IPS-18c (cell line): Measurements from ENCODE around the gene SENP6.
"Not testable (repeated sequence)": the region's sequence is repeated elsewhere in the genome, so short reads cannot be mapped to it uniquely, and the experiment has no call there.

ENCODE experiments used
- H3K4me3 ChIP-seq: 2 replicates; pipeline ENCODE4 v1.7.0; 2013; ENCODE audit warnings: low read depth, mild to moderate bottlenecking, low read length, moderate library complexity; ENCODE audit not compliant: insufficient read depth
- H3K9me3 ChIP-seq: one replicate; pipeline ENCODE4 v1.6.1; 2013; ENCODE audit warnings: mild to moderate bottlenecking, low read length, moderate library complexity; ENCODE audit not compliant: control insufficient read depth, insufficient read depth

SENP6 gene

DNA sequence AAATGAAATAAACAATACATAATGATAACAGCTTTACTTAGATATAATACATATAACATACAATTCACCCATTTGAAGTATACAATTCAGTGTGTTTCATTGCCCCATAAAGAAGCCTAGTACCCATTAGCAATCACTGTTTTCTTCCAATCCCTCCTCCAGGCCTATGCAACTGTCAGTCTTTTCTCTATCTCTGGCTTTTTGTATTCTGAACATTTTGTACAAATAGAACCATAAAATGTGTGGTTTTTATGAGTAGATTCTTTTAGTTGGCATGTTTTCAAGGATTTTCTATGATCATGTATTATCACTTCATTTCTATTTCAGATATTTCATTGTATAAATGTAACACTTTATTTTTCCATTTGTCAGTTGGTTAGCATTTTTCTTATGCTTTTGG, 92.7 kb downstream of the SENP6 start:
- Histone ChIP-seq H3K9me3 (no peaks in the 10 kb centered on the region), H3K4me3 (no peak overlapping the region)

DNA sequence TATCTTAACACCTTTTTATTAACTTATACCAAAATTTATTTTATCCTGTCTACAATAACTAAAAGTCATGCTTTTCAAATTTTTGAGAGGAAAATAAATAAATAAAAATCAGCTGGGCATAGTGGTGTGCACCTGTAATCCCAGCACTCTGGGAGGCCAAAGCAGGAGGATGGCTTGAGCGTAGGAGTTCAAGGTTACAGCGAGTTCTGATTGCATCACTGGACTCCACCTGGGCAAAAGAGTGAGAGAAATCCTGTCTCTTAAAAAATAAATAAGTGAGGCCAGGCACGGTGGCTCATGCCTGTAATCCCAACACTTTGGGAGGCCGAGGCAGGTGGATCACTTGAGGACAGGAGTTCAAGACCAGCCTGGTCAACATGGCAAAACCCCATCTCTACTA, 106.7 kb downstream of the SENP6 start:
- H3K4me3 ChIP-seq = not testable (repeated sequence)

GRCh38 chr6:75711173-75711572, 109.5 kb downstream of the SENP6 start:
- Histone ChIP-seq H3K4me3 (no peak overlapping the region), H3K9me3 (no peaks in the 10 kb centered on the region)

More for the DNA sequence above, 106.7 kb downstream of the SENP6 start:
- H3K9me3 ChIP-seq = not testable (repeated sequence)

DNA sequence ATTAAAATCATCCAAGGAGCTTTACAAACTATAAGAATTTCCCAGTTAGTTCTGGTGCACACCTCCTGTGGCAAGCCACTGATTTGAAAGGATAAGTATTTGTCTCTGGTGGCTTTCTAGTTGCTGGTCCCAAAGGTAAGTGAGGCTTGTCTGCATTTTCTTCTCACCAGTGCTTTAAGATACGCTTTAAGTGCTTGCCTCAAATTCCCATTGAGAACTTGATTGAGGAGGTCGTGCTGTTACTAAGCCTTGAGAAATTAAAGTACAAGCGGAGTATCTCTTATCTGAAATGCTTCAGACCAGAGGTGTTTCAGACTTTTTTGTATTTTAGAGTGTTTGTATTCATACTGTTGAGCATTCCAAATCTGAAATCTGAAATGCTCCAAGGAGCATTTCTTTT, 117.5 kb downstream of the SENP6 start:
- H3K9me3 ChIP-seq = no peaks in the 10 kb centered on the region
- no peak overlapping the region for H3K4me3 ChIP-seq

GRCh38 chr6:75723382-75723781, 121.7 kb downstream of the SENP6 start:
- Histone ChIP-seq H3K9me3 (no peaks in the 10 kb centered on the region), H3K4me3 (no peak overlapping the region)

DNA sequence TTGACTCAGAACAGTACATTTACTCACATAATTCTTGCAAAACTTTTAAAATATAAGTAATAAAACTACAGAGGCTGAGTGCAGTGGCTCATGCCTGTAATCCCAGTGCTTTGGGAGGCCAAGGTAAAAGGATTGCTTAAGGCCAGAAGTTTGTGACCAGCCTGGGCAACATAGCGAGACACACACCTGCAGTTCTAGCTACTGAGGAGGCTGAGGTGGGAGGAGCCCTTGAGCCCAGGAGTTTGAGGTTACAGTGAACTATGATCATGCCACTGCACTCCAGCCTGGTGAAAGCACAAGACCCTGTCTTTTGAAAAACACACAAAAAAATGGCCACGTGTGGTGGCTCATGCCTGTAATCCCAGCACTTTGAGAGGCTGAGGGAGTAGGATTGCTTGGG, 125.5 kb downstream of the SENP6 start:
- Histone ChIP-seq H3K4me3 (no peak overlapping the region), H3K9me3 (no peaks in the 10 kb centered on the region)

DNA sequence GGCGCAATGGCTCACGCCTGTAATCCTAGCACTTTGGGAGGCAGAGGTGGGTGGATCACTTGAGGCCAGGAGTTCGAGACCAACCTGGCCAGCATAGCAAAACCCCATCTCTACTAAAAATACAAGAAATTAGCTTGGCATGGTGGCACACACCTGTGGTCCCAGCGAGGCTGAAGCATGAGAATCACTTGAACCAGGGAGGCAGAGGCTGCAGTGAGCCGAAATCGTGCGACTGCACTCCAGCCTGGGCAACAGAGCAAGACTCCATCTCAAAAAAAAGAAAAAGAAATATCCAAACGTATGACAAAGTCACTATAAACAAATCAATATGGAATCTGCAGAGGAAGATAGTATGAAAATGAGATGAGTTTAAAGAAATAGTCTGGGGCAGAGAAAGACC, 129.3 kb downstream of the SENP6 start:
- not testable (repeated sequence) for H3K9me3 ChIP-seq, H3K4me3 ChIP-seq

GRCh38 chr6:75735491-75736186, 134.0 kb downstream of the SENP6 start:
- H3K9me3 ChIP-seq = no peaks in the 10 kb centered on the region
- H3K4me3 ChIP-seq = no peak overlapping the region

DNA sequence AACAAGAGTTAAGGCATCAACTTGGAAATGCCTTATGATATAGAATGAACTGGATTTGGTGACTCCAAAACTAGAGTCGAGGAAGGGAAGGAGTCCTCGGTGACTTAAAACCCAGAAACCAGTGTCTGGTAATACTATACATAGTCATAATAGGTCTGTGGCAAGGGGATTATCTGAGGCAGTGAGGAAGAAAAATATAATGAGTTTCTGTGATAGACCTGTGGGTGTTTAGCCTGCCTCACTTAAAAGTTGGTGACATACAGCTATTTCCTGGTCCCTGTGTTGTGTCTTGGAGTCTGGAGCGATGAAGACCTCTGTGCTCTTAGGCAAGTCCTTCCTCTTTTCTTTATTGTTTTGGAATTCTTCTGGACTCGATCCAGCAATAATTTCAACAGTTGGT, 142.3 kb downstream of the SENP6 start:
- peaks cover 2% of the 10 kb centered on the region for H3K9me3 ChIP-seq

GRCh38 chr6:75745404-75745803, 143.7 kb downstream of the SENP6 start:
- Histone ChIP-seq H3K4me3 (no peak overlapping the region), H3K9me3 (peaks cover 2% of the 10 kb centered on the region)

More for the DNA sequence above, 142.3 kb downstream of the SENP6 start:
- H3K4me3 ChIP-seq = no peak overlapping the region

- no peak overlapping the region for H3K4me3 ChIP-seq
- H3K9me3 ChIP-seq = peaks cover 2% of the 10 kb centered on the region
Measured at GRCh38 chr6:75746221-75746620, 144.5 kb downstream of the SENP6 start.

DNA sequence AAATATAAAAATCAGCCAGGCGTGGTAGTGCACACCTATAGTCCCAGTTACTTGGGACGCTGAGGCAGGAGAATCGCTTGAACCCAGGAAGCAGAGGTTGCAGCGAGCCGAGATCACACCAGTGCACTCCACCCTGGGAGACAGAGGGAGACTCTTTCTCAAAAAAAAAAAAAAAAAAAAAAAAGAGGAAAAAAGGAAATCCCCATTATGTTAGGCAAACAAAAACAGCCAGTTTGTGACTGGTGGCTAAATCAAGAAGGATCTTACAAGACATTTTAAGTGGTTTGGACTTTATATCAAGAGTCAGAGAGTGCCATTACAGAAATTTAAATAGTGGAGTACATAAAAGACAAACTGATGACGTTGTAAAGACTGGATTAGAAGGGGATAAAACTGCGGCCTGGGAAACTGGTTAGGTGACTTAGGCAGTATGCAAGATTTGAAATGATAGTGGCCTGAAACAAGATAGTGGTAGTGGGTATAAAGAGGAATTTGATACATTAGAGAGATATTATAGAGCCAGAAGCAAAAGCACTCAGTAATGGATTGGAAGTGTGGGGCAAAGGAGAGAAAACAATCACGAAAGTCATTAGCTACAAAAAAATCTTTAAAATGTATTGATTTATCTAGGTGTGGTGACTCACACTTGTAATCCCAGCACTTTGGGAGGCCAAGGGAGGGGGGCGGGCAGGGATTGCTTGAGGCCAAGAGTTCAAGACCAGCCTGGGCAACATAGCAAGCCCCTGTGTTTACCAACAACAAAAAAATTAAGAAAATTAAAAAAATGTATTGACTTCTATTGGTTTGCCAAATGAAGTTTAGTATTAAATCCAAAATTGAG, 145.7 kb downstream of the SENP6 start:
- Histone ChIP-seq H3K4me3 (no peak overlapping the region), H3K9me3 (peaks cover 2% of the 10 kb centered on the region)

DNA sequence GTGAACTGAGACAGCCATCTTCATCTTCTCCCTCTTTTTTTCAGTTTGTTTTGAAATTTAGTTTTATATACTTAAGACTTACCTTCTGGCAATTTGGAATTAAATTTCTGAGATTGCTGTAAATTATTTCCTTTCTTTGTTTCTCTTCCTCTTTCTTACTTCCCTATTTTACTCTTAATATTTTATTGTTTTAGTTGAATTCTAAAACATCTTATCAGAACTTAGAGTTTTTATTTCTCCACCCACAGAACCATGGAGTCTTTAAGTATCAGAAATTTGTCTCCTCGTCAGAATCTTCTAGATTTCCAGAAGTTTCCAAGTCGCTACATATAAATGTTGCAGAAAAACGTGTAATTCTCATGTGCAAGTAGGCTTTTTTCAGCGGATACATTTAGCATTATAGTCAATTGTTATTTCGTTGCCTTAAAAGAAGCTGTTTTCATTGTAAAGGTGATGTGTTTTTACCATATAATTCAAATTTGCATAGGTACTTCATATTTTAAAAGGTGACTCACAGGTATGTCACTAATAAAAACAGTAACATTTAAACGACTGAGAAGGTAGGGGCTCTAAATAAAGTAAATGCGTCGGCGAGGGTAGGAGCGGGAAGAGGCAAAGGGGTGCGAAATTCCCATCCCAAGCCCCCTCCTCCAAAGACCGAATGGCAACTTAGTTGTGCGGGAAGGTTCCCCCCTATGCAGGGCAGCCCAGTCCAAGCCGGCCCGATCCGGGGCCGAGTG, 146.5 kb downstream of the SENP6 start:
- peaks cover 2% of the 10 kb centered on the region for H3K9me3 ChIP-seq
- peak overlapping the region; percentile 93 for H3K4me3 ChIP-seq

DNA sequence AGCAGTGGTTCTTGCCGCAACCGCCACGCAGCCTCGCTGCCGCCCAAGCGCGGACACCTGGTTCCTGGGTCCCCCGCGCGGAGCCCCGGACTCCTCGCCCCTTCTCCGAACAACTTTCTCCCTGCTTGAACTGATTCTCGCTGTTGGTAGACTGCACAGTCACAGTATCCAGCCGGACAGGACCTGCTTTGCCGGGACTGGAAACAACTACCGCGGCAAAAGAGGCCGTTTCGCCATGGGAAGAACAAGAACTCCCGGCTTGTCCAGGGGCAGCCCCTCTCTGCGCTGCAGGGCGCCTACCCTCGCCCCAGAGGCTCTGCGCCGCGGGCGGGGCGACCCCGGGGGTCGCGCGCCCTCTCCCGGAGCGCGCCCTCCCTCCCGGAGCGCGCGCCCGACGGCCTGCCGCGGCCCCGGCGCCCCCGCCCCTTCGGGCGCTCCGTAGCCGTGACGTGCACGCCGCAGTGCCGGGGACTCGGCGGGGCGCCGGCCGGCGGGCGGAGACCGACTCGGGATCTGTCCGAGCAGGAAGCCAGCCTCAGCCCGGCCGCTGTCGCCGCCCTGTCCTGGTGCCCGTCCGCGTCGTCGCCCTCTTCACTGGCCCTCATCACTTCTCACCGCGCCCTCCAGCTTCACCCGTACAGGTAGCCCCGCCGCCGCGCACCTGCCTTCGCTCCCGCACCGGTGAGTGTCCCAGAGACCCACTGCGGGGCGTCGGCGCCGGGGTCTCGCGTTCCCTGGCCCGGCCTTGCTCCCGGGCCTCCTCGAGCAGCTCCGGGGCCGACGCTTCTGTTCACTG, 147.3 kb downstream of the SENP6 start, which contains the start of gene MYO6:
Gene MYO6, plus strand, starts transcription at position 497 of the 796 bp plus-strand sequence. CDS start 68,309 bp downstream, outside the sequence.
- H3K9me3 ChIP-seq = peaks cover 2% of the 10 kb centered on the region

DNA sequence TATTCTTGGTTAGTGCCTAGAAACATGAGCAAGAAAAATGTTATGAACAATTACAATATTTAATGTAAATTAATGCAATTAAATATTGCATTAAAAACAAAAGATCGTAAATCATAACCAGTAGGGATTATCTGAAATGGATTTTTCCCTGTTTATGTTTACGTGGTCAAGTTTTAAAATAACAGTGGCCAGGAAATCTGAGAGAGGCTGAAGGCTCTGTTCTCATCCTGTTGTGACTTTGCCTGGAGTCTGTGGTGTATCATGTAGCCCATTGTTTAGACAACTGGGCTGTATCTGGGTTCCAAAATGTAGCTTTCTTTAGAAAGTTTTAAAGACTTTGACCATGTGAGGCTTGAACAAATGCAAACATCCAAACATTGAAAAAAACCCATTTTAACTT, 149.8 kb downstream of the SENP6 start:
- Histone ChIP-seq H3K9me3 (no peaks in the 10 kb centered on the region), H3K4me3 (no peak overlapping the region)

More for the DNA sequence above, 147.3 kb downstream of the SENP6 start, which contains the start of gene MYO6:
- H3K4me3 ChIP-seq = peak within 1 kb of the TSS; percentile 93

GRCh38 chr6:75752365-75752764, 150.7 kb downstream of the SENP6 start:
- H3K4me3 ChIP-seq = no peak overlapping the region
- H3K9me3 ChIP-seq = no peaks in the 10 kb centered on the region

DNA sequence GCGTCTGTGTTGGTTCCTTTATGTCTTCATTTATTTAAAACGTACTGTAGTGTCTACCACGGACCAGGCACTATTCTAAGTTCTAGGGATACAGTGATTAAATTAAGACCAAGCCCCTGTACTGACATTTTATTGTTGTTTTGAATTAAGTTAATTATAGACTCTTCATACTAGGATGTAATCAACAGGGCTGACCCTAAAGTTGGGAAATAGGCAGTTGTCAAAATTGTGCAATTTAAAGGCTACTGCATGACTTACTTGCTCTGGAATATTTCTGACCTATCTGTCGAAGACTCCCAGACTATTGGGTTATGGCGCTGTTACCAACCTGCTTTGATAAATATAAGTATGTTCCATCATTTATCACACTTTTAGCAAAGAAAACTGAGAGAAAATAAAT, 154.0 kb downstream of the SENP6 start:
- Histone ChIP-seq H3K4me3 (no peak overlapping the region), H3K9me3 (no peaks in the 10 kb centered on the region)
